AG04449 (cell line): Measurements from ENCODE around the gene ZNF488.

Source experiments
- CTCF ChIA-PET: fragments of 350-600 bp; formaldehyde crosslinking; extraction: SDS; loops from one replicate; lab custom pipeline; 2021; ENCODE audit warnings: antibody characterized with exemption; lab: Yijun Ruan, JAX
- POLR2A ChIA-PET: fragments of 400-600, 350-600 bp; formaldehyde crosslinking; extraction: SDS; loops from one replicate; lab custom pipeline; 2020; ENCODE audit warnings: antibody characterized with exemption, inconsistent platforms; lab: Yijun Ruan, JAX
- DNase-seq: peaks from one replicate; pipeline ENCODE4 v3.0.0-alpha.2; 2010; ENCODE audit warnings: low read depth, low spot score
- H3K4me3 ChIP-seq: 2 replicates; pipeline ENCODE4 v1.5.1; 2011; ENCODE audit warnings: low read depth, mild to moderate bottlenecking, control low read depth, low read length
- CTCF ChIP-seq: IDR thresholded peaks from one replicate; pipeline ENCODE4 v1.5.1; 2011; ENCODE audit warnings: mild to moderate bottlenecking, moderate library complexity, low read length, control low read depth, inconsistent platforms; ENCODE audit not compliant: insufficient read depth; ENCODE audit errors: missing control alignments

ZNF488 gene

DNA sequence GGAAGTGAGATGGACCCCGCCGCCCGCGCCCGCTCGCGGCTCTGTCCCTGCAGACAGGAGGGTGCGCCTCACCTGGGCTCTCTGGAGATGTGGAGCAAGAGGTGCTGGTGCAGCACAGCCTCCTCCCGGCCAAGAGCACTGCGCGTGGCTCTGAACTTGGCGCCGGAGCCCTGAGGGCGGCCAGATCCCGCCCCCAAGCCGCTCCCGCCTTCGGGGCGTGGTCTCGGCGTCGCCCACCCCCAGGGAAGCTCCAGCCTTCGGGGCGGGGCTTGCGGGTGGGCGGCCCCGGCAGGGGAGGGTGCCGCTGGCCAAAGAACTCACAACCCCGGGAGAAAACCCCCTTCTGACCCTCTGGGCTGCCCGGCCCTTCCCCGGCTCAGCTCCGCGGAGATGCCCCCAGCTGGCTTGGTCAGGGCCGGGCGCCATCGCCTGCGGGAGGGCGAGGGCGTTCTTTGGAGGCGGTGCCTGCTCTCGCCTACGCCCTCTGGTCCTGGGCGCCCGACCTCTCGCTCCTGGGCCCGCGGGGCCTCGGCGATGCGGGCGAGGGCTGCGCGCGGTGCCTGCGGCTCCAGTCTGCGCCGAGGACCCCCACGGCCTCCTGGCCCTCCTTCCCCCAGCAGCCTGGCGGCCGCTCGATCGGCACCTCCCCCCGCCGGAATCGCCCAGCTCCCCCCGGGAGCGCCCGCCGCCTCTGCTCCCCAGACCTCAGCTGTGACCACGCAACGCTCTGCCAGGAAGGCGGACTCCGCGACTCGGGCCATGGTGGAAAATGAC, at the start of gene ZNF488:
TSS of gene ZNF488 (minus strand) at position 146 of the 774 bp plus-strand sequence. CDS start 15,464 bp downstream, outside the sequence.
- ChIA-PET CTCF (no interaction called here), POLR2A (interaction anchor here (1.1 kb wide), 1 partner anchor 19 kb away, joined by 6 read pairs; no protein-coding TSS in a partner anchor)
- no peak for TF ChIP-seq CTCF
- peak within 1 kb of the TSS; percentile 72 for H3K4me3 ChIP-seq
- no peak for DNase-seq

GRCh38 chr10:47425813-47426419, 41.8 kb upstream of the ZNF488 start:
- no peak for TF ChIP-seq CTCF
- no peak for DNase-seq
- POLR2A ChIA-PET, result no interaction called here
- H3K4me3 ChIP-seq, result no peak overlapping the region
- CTCF ChIA-PET, result interaction anchor here (1.9 kb wide), 1 partner anchor 12 kb away, joined by 6 read pairs; no protein-coding TSS in a partner anchor

DNA sequence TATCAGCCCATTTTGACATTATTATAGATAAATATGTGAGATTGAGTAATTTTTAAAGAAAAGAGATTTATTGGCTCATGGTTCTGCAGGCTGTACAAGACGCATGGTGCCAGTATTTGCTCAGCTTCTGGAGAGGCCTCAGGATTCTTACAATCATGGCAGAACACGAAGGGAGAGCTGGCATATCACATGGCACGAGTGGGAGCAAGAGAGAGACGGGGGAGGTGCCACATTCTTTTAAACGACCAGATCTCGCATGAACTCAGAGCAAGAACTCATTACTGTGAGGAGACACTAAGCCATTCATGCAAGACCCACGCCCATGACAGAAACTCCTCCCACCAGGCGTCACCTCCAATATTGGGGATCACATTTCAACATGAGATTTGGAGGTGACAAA, 40.1 kb upstream of the ZNF488 start:
- ChIA-PET POLR2A (no interaction called here), CTCF (interaction anchor here (0.7 kb wide), 1 partner anchor 14 kb away, joined by 3 read pairs; no protein-coding TSS in a partner anchor)
- TF ChIP-seq CTCF, result no peak
- no peak overlapping the region for H3K4me3 ChIP-seq
- DNase-seq, result no peak

- CTCF ChIA-PET, result no interaction called here
- POLR2A ChIA-PET, result no interaction called here
- no peak for TF ChIP-seq CTCF
- DNase-seq, result no peak
- H3K4me3 ChIP-seq, result no peak overlapping the region
These were observed 39.4 kb upstream of the ZNF488 start for GRCh38 chr10:47423476-47423875.

DNA sequence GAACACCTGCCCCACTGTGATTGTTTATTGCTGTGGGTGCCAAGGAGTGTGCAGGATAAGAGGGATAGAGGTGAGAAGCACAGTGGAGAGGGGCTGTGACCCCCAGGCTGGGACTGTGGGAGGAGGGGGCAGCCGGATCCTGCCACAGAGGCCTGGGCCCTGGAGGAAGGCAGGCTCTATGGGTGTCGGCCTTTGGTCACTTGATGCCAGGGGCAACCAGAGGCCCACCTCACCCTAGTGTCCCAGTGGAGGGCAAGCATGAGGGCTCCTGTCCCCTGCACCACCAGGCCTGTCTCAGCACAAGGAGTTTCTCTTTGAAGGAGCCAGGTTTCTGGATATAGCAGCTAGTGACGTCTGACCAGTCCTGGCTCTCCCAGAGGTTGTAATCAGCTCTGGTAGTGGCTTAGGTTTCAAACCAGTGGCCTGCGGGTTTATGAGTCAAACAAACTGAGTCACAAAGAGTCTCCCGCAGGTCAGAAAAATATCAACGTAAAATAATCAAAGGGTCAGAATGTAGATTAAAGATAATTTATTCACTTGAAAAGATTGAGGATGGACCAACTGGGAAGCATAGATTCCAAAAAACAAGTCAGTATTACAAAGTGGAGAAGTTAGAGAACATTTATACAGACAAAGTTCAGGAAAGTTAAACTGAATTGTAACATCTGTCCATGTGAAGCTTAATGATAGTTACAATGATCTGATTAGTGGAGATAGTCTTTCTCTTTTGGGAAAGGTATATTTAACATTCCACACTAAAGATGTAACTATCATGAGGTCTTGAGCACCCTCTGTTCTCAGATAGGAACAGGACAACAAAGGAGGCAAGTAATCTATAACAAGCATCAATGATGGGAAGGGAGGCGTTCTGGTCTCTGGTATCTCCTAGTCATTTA, 37.2 kb upstream of the ZNF488 start:
- CTCF ChIA-PET, result interaction anchor here (1.0 to 1.4 kb wide), 2 partner anchors 17 to 20 kb away, joined by 3 read pairs; no protein-coding TSS in a partner anchor
- no peak for DNase-seq
- H3K4me3 ChIP-seq, result no peak overlapping the region
- POLR2A ChIA-PET, result no interaction called here
- no peak for TF ChIP-seq CTCF
